Activated B cell treated with CpG ODN at 0.5 μM for 24 hours (primary cell): Measurements from ENCODE around the gene EVA1A. TPM values are rescaled to one million over a fixed set of nuclear protein-coding genes. Genes with fewer than 3 reads are reported as not detected.

Experiments
- ATAC-seq: fragments of 200-7000 bp; cut with Tn5 transposase; one replicate; pipeline ENCODE4 v1.10.0; 2021; ENCODE audit warnings: low read depth, mild to moderate bottlenecking, moderate library complexity
- CTCF ChIA-PET: fragments of 350-600 bp; sonication (Branson Sonifier 250); formaldehyde crosslinking; loops from one replicate; lab custom pipeline; 2021; ENCODE audit warnings: antibody characterized with exemption; lab: Charles Lee
- POLR2A ChIA-PET: fragments of 350-600 bp; sonication (Branson Sonifier 250); formaldehyde crosslinking; loops from one replicate; lab custom pipeline; 2021; ENCODE audit warnings: antibody characterized with exemption; lab: Charles Lee
- DNase-seq: peaks from one replicate; pipeline ENCODE4 v3.0.0; 2022
- H3K27ac Mint-ChIP-seq: one replicate; pipeline ENCODE4 v1.8.0; 2020; ENCODE audit warnings: mixed read lengths
- H3K27me3 Mint-ChIP-seq: one replicate; pipeline ENCODE4 v1.8.0; 2021; ENCODE audit warnings: mixed read lengths
- H3K36me3 Mint-ChIP-seq: one replicate; pipeline ENCODE4 v1.8.0; 2021; ENCODE audit warnings: low read depth, mixed read lengths
- H3K4me1 Mint-ChIP-seq: one replicate; pipeline ENCODE4 v1.8.0; 2021; ENCODE audit warnings: mixed read lengths
- H3K4me3 Mint-ChIP-seq: one replicate; pipeline ENCODE4 v1.8.0; 2020; ENCODE audit warnings: mild to moderate bottlenecking, mixed read lengths
- H3K9me3 Mint-ChIP-seq: one replicate; pipeline ENCODE4 v1.8.0; 2020; ENCODE audit warnings: mixed read lengths
- CTCF ChIP-seq: fragments of 200-600 bp; IDR thresholded peaks from one replicate; pipeline ENCODE4 v1.8.0; 2022; ENCODE audit warnings: antibody characterized with exemption, mild to moderate bottlenecking
- intact Hi-C: fragments of 100-400 bp; cut with micrococcal nuclease; formaldehyde crosslinking; loops from one replicate; pipeline ENCODE4 v1.15.1; 2024
- total RNA-seq: library from RNA; stranded (reverse); gene quantifications from 2 replicates; pipeline ENCODE4 v1.2.3, GENCODE V29; 2022

Gene EVA1A
- total RNA-seq, 1 donor from 2014 or later: not detected

GRCh38 chr2:75607988-75608683, 47.4 kb upstream of the EVA1A start:
- H3K27me3 Mint-ChIP-seq: peaks cover 63% of the 10 kb centered on the region
- no peaks in the 10 kb centered on the region for H3K9me3 Mint-ChIP-seq
- H3K4me3 Mint-ChIP-seq: no peak overlapping the region
- ChIA-PET CTCF (interaction anchor here (0.9 to 2.6 kb wide), 11 partner anchors 10 to 689 kb away, joined by 3 to 14 read pairs (median 5); partner anchors contain the start of gene TACR1), POLR2A (interaction anchor here (0.6 to 1.2 kb wide), 3 partner anchors 39 to 688 kb away, joined by 3 read pairs; no protein-coding TSS in a partner anchor)
- ATAC-seq (no peak), DNase-seq (no peak)
- no peak for TF ChIP-seq CTCF
- H3K4me1 Mint-ChIP-seq: no peaks in the 10 kb centered on the region
- H3K36me3 Mint-ChIP-seq: no peaks in the 10 kb centered on the region
- intact Hi-C loops: loop anchor here (2.0 to 10.0 kb wide), 2 partner anchors 143 to 295 kb away; no protein-coding TSS in a partner anchor
- H3K27ac Mint-ChIP-seq: no peak overlapping the region

GRCh38 chr2:75607400-75607798, 46.7 kb upstream of the EVA1A start:
- DNase-seq (no peak), ATAC-seq (no peak)
- Mint-ChIP-seq H3K4me1 (no peaks in the 10 kb centered on the region), H3K4me3 (no peak overlapping the region), H3K9me3 (no peaks in the 10 kb centered on the region), H3K36me3 (no peaks in the 10 kb centered on the region), H3K27me3 (peaks cover 64% of the 10 kb centered on the region), H3K27ac (no peak overlapping the region)
- ChIA-PET CTCF (interaction anchor here (1.6 to 1.9 kb wide), 2 partner anchors 140 to 688 kb away, joined by 7 to 11 read pairs; no protein-coding TSS in a partner anchor), POLR2A (no interaction called here)
- TF ChIP-seq CTCF: no peak
- intact Hi-C loops: loop anchor here (10.0 kb wide), 1 partner anchor 143 kb away; no protein-coding TSS in a partner anchor

- CTCF ChIA-PET: interaction anchor here (0.6 to 1.7 kb wide), 4 partner anchors 11 to 688 kb away, joined by 3 to 4 read pairs (median 4); no protein-coding TSS in a partner anchor
- POLR2A ChIA-PET: no interaction called here
- DNase-seq (no peak), ATAC-seq (no peak)
- Mint-ChIP-seq H3K27ac (no peak overlapping the region), H3K9me3 (no peaks in the 10 kb centered on the region), H3K27me3 (peaks cover 62% of the 10 kb centered on the region), H3K4me3 (no peak overlapping the region), H3K36me3 (no peaks in the 10 kb centered on the region), H3K4me1 (no peaks in the 10 kb centered on the region)
- intact Hi-C loops: loop anchor here (10.0 kb wide), 1 partner anchor 142 kb away; no protein-coding TSS in a partner anchor
- TF ChIP-seq CTCF: no peak
These were observed 46.1 kb upstream of the EVA1A start for GRCh38 chr2:75606761-75607399.

DNA sequence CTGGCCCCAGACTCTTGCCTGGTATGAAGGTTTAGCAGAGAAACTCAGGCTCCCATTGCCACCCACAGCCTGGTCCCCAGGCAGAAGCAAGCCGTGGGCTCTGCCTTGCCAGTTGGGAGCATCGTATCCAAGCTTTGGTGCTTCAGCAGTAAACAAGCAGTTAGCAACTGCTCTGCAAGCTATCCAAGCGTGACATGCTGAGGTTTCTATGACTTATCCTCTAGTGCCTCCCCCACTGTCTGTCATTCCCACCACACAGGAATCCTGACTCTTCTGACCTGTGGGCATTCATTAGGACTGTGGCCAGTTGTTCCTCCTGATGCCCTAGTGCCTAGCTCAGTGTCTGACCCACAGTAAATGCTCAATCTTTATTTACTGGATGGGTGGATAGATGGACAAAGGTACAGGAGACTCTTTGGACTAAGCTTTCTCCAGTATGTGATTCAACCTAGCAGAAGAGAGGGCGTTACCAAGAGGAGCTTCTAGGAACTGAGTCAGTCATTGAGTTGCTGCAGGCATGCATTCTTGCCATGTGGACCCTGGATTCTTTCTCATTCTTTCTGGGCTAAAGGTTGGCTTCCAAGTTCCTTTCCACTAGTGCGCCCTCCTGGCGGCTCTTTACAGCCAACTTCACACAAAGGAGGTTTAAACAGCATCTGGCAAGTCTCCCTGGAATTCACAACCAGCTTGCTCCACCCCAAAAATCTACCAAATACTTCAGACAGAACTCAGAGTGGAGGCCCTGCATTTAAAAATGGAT, 45.2 kb upstream of the EVA1A start:
- no peak for TF ChIP-seq CTCF
- intact Hi-C loops: loop anchor here (10.0 kb wide), 1 partner anchor 141 kb away; no protein-coding TSS in a partner anchor
- Mint-ChIP-seq H3K4me1 (no peaks in the 10 kb centered on the region), H3K4me3 (no peak overlapping the region), H3K9me3 (no peaks in the 10 kb centered on the region), H3K27me3 (peaks cover 63% of the 10 kb centered on the region), H3K36me3 (no peaks in the 10 kb centered on the region), H3K27ac (no peak overlapping the region)
- DNase-seq: no peak
- ChIA-PET CTCF (interaction anchor here (1.0 to 1.7 kb wide), 3 partner anchors 10 to 687 kb away, joined by 3 to 4 read pairs (median 4); no protein-coding TSS in a partner anchor), POLR2A (no interaction called here)
- ATAC-seq: no peak
